HepG2 (cell line): ENCODE data around the gene RHEBL1. TPM values are rescaled to one million over a fixed set of nuclear protein-coding genes. Genes with fewer than 3 reads are reported as not detected.

Source experiments
- ADNP ChIP-seq: sonication (generic); formaldehyde crosslinking; IDR thresholded peaks from 2 replicates; pipeline ENCODE4 v1.4.0; 2020; ENCODE audit warnings: missing genetic modification reagents
- CBX2 ChIP-seq, 2 experiments: fragments of 200-600 bp in 1 of 2; sonication (generic); formaldehyde crosslinking in 1 of 2; IDR thresholded peaks; 2 replicates each; pipeline versions ENCODE4 v1.7.0 to v1.8.1; 2018 to 2022; ENCODE audit warnings: low read depth in 2 of 2, low read length in 1 of 2, mild to moderate bottlenecking in 1 of 2, missing genetic modification reagents in 1 of 2
- HDAC6 ChIP-seq: fragments of 200-600 bp; sonication (generic); IDR thresholded peaks from 2 replicates; pipeline ENCODE4 v1.7.0; 2017; ENCODE audit warnings: mild to moderate bottlenecking, antibody characterized with exemption, low read length, low read depth
- MAFF ChIP-seq: IDR thresholded peaks from 2 replicates; pipeline ENCODE4 v1.6.1; 2011; ENCODE audit warnings: low read depth, low read length, improper control_type of control experiment
- MEIS2 ChIP-seq: sonication (generic); formaldehyde crosslinking; IDR thresholded peaks from 2 replicates; pipeline ENCODE4 v1.9.0; 2021; ENCODE audit warnings: mild to moderate bottlenecking, missing genetic modification reagents
- POLR2AphosphoS5 ChIP-seq: IDR thresholded peaks from 2 replicates; pipeline ENCODE4 v1.6.1; 2012; ENCODE audit warnings: low read depth, low read length
- POLR2G ChIP-seq: fragments of 200-400 bp; formaldehyde crosslinking; IDR thresholded peaks from 2 replicates; pipeline ENCODE4 v1.6.1; 2018; ENCODE audit warnings: mild to moderate bottlenecking, low read depth, low read length, moderate library complexity
- RBM22 ChIP-seq: fragments of 200-400 bp; formaldehyde crosslinking; optimal IDR thresholded peaks from 2 replicates; pipeline ENCODE3; 2017; ENCODE audit warnings: mild to moderate bottlenecking, low read length, moderate library complexity
- TBX3 ChIP-seq: fragments of 450-650 bp; IDR thresholded peaks from 2 replicates; pipeline ENCODE4 v1.6.1; 2017; ENCODE audit warnings: antibody characterized with exemption, mild to moderate bottlenecking, inconsistent platforms, borderline replicate concordance
- TOE1 ChIP-seq: sonication (generic); formaldehyde crosslinking; IDR thresholded peaks from 2 replicates; pipeline ENCODE4 v1.4.0; 2020; ENCODE audit warnings: mild to moderate bottlenecking, missing genetic modification reagents
- ZNF326 ChIP-seq: sonication (generic); formaldehyde crosslinking; IDR thresholded peaks from 2 replicates; pipeline ENCODE4 v1.4.0; 2020; ENCODE audit warnings: missing genetic modification reagents, borderline replicate concordance
- polyA plus RNA-seq, 8 experiments: library from polyadenylated mRNA; depleted of rRNA in 3 of 8; stranded (reverse) in 7 of 8; unstranded in 1 of 8; fragments of >200 nt; fragmentation: Illumina TruSeq in 4 of 8; extraction: Trizol in 4 of 8; gene quantifications; 2 replicates each; pipeline versions ENCODE4 v1.2.1 to v1.2.3, GENCODE V29; 2011 to 2016; ENCODE audit warnings: low read depth in 4 of 8, missing spikeins in 1 of 8, mixed read lengths in 1 of 8; ENCODE audit not compliant: insufficient read depth in 1 of 8
- total RNA-seq, 5 experiments: library from RNA; depleted of rRNA; stranded (reverse); fragments of >200 nt; fragmentation: Illumina TruSeq; extraction: Trizol; gene quantifications; 2 replicates each; pipeline ENCODE4 v1.2.3, GENCODE V29; 2016; ENCODE audit warnings: low read depth in 1 of 5
- TF ChIP-seq, protein P1 (sequence below): sonication (generic); formaldehyde crosslinking; IDR thresholded peaks from 2 replicates; pipeline ENCODE4 v1.5.1; 2020; ENCODE audit warnings: mild to moderate bottlenecking, missing genetic modification reagents
- TF ChIP-seq, protein P2 (sequence below): sonication (generic); formaldehyde crosslinking; IDR thresholded peaks from 2 replicates; pipeline ENCODE4 v1.8.0; 2022; ENCODE audit warnings: low read depth, missing genetic modification reagents
- TF ChIP-seq, protein P3 (sequence below): sonication (generic); formaldehyde crosslinking; IDR thresholded peaks from 2 replicates; pipeline ENCODE4 v1.4.0; 2020; ENCODE audit warnings: low read depth, mild to moderate bottlenecking, missing genetic modification reagents
- TF ChIP-seq, protein P4 (sequence below): sonication (generic); formaldehyde crosslinking; IDR thresholded peaks from 2 replicates; pipeline ENCODE4 v1.5.0; 2020; ENCODE audit warnings: mild to moderate bottlenecking, missing genetic modification reagents, moderate library complexity
- TF ChIP-seq, protein P5 (sequence below): sonication (generic); formaldehyde crosslinking; IDR thresholded peaks from 2 replicates; pipeline ENCODE4 v1.5.1; 2020; ENCODE audit warnings: missing genetic modification reagents, mild to moderate bottlenecking, borderline replicate concordance
- TF ChIP-seq, protein P6 (sequence below): sonication (generic); formaldehyde crosslinking; IDR thresholded peaks from 2 replicates; pipeline ENCODE4 v1.5.0; 2020; ENCODE audit warnings: missing genetic modification reagents, mild to moderate bottlenecking, borderline replicate concordance

The RHEBL1 gene
- total and polyA plus RNA-seq, 2 of the 13 experiments (the other 11 are each of a cell fraction or from before 2014, with no cell fraction given) = 1.4 to 2.5 TPM

DNA sequence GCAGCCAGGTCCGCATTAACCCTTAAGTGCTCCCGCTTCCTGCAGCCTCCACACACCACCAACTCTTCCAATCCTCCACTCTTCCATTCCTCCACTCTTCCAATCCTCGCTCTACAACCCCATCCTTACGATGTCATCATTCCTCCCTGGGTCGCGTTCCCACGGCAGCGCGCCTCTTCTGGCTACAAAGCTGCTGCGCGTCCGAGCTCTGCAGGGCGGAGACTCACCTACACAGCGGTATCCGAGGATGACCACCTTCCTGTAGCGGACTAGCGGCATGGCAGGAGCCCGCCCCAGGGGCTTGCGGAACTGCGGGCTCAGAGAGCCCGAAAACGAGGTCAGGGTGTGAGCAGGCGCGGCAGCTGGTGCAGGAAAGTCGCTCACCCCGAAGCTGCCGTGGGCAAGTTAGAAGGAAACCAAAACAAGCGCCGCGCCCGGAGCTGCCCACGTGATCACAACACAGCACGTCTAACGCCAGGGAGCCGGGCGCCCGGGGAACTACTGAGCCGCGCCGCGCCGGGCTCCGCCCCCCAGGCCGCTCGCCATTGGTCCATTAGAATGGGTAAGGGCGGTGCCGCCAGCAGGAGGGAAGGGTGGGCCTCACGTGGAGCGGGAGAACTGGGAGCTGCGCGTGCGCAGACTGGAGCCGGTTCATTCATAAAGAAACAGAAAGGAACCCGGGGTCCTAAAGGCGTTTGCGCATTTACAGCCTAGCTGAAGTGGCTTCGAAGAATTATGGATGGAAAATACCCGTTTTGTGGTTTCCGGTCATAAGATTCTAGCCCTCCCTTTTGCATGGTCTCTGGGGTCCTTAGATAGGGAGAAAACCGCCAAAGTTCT is at the start of gene RHEBL1 (continued):
- TF ChIP-seq POLR2G (no peak), CBX2 (IDR thresholded peaks at IDR 0.05; ENCODE audit: low read depth, low read length) (no peak), CBX2 (CRISPR knock-in tag; IDR thresholded peaks at IDR 0.05; ENCODE audit: low read depth) (0 out of 2 replicates have a peak, but pooled peaks have one; percentile 59), RBM22 (no peak), ZNF326 (no peak), TOE1 (CRISPR knock-in tag) (no peak), POLR2AphosphoS5 (peak; percentile 47; the same call in 1 of the 2 replicates), MEIS2 (CRISPR knock-in tag) (no peak), ADNP (no peak), HDAC6 (no peak), TBX3 (no peak), MAFF (no peak)
- TF ChIP-seq, protein P1, sequence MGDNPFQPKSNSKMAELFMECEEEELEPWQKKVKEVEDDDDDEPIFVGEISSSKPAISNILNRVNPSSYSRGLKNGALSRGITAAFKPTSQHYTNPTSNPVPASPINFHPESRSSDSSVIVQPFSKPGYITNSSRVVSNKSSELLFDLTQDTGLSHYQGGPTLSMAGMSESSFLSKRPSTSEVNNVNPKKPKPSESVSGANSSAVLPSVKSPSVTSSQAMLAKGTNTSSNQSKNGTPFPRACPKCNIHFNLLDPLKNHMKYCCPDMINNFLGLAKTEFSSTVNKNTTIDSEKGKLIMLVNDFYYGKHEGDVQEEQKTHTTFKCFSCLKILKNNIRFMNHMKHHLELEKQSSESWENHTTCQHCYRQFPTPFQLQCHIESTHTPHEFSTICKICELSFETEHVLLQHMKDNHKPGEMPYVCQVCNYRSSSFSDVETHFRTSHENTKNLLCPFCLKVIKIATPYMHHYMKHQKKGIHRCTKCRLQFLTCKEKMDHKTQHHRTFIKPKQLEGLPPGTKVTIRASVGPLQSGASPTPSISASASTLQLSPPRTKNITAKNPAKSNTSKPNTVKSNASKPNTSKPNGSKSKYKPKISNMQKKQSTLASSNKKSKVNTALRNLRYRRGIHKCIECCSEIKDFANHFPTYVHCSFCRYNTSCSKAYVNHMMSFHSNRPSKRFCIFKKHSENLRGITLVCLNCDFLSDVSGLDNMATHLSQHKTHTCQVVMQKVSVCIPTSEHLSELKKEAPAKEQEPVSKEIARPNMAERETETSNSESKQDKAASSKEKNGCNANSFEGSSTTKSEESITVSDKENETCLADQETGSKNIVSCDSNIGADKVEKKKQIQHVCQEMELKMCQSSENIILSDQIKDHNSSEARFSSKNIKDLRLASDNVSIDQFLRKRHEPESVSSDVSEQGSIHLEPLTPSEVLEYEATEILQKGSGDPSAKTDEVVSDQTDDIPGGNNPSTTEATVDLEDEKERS = no peak
- TF ChIP-seq, protein P2, sequence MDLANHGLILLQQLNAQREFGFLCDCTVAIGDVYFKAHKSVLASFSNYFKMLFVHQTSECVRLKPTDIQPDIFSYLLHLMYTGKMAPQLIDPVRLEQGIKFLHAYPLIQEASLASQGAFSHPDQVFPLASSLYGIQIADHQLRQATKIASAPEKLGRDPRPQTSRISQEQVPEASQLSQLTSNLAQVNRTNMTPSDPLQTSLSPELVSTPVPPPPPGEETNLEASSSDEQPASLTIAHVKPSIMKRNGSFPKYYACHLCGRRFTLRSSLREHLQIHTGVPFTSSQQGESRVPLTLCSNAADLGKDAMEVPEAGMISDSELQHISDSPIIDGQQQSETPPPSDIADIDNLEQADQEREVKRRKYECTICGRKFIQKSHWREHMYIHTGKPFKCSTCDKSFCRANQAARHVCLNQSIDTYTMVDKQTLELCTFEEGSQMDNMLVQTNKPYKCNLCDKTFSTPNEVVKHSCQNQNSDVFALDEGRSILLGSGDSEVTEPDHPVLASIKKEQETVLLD (CRISPR knock-in tag) = no peak
- TF ChIP-seq, protein P3, sequence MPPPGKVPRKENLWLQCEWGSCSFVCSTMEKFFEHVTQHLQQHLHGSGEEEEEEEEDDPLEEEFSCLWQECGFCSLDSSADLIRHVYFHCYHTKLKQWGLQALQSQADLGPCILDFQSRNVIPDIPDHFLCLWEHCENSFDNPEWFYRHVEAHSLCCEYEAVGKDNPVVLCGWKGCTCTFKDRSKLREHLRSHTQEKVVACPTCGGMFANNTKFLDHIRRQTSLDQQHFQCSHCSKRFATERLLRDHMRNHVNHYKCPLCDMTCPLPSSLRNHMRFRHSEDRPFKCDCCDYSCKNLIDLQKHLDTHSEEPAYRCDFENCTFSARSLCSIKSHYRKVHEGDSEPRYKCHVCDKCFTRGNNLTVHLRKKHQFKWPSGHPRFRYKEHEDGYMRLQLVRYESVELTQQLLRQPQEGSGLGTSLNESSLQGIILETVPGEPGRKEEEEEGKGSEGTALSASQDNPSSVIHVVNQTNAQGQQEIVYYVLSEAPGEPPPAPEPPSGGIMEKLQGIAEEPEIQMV (CRISPR knock-in tag) = no peak
- TF ChIP-seq, protein P4, sequence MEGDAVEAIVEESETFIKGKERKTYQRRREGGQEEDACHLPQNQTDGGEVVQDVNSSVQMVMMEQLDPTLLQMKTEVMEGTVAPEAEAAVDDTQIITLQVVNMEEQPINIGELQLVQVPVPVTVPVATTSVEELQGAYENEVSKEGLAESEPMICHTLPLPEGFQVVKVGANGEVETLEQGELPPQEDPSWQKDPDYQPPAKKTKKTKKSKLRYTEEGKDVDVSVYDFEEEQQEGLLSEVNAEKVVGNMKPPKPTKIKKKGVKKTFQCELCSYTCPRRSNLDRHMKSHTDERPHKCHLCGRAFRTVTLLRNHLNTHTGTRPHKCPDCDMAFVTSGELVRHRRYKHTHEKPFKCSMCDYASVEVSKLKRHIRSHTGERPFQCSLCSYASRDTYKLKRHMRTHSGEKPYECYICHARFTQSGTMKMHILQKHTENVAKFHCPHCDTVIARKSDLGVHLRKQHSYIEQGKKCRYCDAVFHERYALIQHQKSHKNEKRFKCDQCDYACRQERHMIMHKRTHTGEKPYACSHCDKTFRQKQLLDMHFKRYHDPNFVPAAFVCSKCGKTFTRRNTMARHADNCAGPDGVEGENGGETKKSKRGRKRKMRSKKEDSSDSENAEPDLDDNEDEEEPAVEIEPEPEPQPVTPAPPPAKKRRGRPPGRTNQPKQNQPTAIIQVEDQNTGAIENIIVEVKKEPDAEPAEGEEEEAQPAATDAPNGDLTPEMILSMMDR = peak; percentile 56
- TF ChIP-seq, protein P5, sequence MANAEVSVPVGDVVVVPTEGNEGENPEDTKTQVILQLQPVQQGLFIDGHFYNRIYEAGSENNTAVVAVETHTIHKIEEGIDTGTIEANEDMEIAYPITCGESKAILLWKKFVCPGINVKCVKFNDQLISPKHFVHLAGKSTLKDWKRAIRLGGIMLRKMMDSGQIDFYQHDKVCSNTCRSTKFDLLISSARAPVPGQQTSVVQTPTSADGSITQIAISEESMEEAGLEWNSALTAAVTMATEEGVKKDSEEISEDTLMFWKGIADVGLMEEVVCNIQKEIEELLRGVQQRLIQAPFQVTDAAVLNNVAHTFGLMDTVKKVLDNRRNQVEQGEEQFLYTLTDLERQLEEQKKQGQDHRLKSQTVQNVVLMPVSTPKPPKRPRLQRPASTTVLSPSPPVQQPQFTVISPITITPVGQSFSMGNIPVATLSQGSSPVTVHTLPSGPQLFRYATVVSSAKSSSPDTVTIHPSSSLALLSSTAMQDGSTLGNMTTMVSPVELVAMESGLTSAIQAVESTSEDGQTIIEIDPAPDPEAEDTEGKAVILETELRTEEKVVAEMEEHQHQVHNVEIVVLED = peak; percentile 82; the same call in 1 of the 2 replicates
- TF ChIP-seq, protein P6, sequence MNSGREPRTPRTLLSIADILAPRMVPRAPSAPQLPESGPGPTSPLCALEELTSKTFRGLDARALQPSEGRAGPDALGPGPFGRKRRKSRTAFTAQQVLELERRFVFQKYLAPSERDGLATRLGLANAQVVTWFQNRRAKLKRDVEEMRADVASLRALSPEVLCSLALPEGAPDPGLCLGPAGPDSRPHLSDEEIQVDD (CRISPR knock-in tag) = no peak
